Stimulated activated CD4-positive, alpha-beta T cell treated with anti-CD3 and anti-CD28 coated beads, Interleukin-2, amount 100 ng/mL, for 48 hours (primary cell): Measurements from ENCODE around the gene TDO2.
"Not testable (repeated sequence)": the region's sequence is repeated elsewhere in the genome, so short reads cannot be mapped to it uniquely, and the experiment has no call there.

Source experiments
- DNase-seq, 2 donors: peaks; one replicate each; pipeline ENCODE4 v3.0.0-alpha.2; 2020

TDO2 gene

DNA sequence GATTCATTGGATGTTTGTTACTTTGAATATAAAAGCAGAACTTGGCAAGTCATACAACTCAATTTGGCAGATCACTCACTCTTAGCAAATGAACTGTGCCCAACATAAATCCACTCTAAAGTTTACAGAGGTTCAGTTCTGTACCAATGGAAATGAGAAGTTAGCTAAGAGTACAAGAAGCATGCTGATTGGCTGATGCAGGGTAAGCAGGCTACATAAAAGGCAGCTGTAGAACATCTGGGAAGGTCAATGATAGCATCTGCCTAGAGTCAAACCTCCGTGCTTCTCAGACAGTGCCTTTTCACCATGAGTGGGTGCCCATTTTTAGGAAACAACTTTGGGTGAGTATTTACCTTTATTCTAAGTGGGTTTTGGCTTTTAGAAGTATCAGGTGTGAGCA lies at the start of gene TDO2:
TDO2 (plus strand) TSS at position 244 of the 400 bp plus-strand sequence; CDS start at position 307, 63 bp downstream.
- no peak for DNase-seq

- no peak for DNase-seq
These were observed 48.8 kb upstream of the TDO2 start for GRCh38 chr4:155854582-155855226.

GRCh38 chr4:155855897-155856296 lies 47.6 kb upstream of the TDO2 start:
- no peak for DNase-seq

- DNase-seq: no peak
These were observed 37.3 kb upstream of the TDO2 start, which contains the start of gene ASIC5 for GRCh38 chr4:155866177-155866576. ASIC5 (minus strand) TSS chr4:155866277; CDS start chr4:155866226, 51 bp downstream.

DNA sequence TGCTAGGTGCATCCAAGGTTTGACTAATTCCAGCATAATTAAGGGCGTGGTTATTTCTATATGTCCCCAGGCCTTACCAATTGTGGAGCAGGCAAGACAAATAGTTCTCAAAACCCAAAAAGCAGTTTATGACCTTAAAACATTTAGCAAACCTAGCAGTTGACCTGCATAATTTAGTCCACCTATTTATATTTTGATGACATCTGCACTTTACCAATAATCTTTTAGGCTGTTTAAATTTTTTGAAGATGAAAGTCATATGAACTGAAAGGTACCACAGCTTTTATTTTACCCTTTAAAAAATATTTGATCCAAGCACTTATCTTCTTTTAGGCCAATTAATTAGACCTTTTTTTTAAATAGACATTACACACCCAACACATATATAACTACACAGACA lies 27.6 kb upstream of the TDO2 start:
- no peak for DNase-seq

- no peak for DNase-seq
These were observed 25.5 kb upstream of the TDO2 start for GRCh38 chr4:155877971-155878370.

- no peak for DNase-seq
These were observed 24.9 kb upstream of the TDO2 start for GRCh38 chr4:155878611-155879010.

- DNase-seq: no peak
These were observed 23.7 kb upstream of the TDO2 start for GRCh38 chr4:155879767-155880166.

- no peak for DNase-seq
These were observed 21.9 kb upstream of the TDO2 start for GRCh38 chr4:155881555-155881954.

DNA sequence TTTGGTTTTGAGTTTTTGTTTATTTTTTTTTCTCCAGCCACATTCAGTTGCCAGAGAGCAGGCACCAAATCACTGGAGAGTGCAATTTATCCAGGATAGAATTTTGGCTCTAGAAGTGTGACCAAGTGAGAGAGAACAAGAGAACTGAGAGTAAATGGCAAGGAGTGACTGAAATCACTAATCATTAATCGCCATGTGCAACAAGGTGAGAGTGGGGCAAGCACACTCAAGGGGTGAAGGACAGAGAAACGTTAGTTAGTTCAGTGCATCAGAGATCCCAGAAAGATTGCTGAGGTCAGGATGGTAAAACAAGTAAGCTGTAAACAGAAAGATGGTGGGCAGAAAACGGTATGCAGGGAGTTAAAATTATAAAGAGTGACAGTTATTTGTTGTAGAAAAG lies 19.6 kb upstream of the TDO2 start:
- no peak for DNase-seq

- DNase-seq: no peak
These were observed 17.8 kb upstream of the TDO2 start for GRCh38 chr4:155885666-155886065.

DNA sequence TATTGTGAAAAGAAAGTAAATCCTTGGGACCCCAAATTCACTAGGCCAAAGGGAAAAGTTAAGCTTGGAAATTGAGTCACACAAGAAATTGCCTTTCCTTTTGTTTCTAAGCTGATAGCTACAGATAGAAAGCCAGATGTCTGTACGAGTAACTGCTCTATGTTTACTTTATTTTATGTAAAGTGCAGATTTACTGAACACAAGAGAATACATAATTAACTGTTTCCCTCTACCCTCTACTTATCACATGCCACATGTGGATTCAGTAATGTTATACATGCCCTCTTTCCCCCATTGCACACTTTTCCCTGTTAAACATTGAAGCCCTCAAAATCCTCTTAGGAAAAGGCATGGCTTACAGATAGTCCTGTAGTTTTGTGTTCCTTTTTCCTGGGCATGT lies 16.5 kb upstream of the TDO2 start:
- DNase-seq: no peak

- DNase-seq: no peak
These were observed 15.5 kb upstream of the TDO2 start for GRCh38 chr4:155887847-155888570.

DNA sequence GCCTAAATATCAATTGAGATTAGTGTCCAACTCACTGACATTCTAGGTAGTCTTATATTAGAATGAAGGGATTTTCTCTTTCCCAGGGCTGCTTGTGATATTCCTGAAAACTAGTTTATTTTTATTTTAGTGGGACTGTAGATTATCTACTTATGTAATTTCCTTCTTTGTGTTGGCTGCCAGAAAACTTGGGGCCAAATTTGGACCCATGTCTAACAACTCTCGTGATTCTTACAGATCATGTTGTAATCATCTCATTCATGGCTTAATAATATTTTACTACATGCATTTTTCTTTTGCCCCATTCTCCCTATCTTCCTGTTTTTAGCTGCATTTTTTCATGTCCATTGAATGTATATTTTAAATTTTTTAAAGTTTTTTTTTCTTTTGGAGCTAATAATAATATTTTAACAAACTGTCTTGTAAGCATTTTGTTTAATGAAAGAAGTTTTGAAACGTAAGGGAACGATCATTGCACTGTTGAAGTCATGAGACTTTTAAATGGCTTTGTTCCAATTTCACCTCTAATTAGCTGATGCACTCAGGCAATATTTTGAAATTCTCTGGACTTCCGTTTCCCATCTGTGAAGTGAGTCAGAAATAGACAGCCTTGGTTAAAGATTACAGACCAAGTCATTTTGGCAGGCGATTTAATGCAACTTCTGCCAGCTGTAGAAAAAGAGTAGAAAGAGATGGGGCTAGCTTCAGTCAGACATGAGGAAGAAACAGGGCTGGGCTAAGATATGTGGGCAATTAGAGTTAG lies 14.3 kb upstream of the TDO2 start:
- no peak for DNase-seq

- no peak for DNase-seq
These were observed 13.6 kb upstream of the TDO2 start for GRCh38 chr4:155889946-155890345.

- no peak for DNase-seq
These were observed 12.4 kb upstream of the TDO2 start for GRCh38 chr4:155891058-155891457.

- not testable (repeated sequence) for DNase-seq
These were observed 5.1 kb upstream of the TDO2 start for GRCh38 chr4:155898371-155898770.

- no peak for DNase-seq
These were observed 3.6 kb upstream of the TDO2 start for GRCh38 chr4:155899891-155900290.

GRCh38 chr4:155900381-155900780 lies 3.1 kb upstream of the TDO2 start:
- no peak for DNase-seq

- no peak for DNase-seq
These were observed 2.5 kb upstream of the TDO2 start for GRCh38 chr4:155901013-155901412.

- DNase-seq: no peak
These were observed 835 bp downstream of the TDO2 start for GRCh38 chr4:155904331-155904730.

DNA sequence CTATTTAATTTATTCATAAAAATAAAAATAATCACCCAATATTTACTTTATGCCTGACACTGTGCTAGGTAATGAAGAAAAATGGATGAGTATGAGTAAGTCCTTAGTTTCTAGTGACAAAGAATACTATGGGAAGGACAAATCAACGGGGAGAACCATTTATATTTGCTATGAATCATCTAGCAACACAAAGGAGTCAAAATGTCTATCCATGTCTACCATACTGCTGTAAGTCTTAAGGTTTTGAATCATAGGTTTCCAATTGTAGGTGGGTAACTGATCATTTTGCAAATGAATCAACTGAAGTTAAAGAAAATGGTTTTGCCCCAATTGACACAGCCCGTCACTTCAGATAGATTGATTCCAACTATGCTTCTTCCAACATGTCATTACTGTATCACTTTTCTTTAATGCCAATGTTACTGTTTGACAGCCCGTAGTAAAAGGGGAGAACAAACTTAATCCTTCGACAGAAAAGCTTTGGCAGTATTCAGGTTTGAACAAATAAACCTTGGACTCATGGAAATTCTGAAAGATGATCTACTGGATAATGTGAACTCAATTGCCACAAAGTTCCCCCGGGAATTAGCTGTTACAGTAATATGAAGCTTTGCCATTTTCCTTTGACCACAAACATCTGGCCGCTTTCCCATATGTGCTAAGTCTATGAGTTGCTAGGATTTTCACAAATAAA lies 3.2 kb downstream of the TDO2 start:
- no peak for DNase-seq

DNA sequence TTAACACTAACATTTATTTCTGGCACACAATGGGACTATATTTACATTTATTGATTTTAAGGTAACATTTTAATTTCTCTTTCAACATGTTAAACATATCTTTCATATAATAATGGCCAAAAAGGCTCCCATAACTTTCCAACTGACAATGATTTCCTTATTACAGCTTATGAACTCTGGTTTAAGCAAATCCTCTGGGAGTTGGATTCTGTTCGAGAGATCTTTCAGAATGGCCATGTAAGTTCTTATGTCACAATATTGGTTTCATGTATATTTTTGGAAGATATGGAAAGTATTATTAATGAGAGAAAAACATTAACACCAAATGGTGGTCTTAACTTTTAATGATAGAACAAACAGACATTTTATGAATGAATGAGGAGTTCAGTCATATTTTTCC lies 4.1 kb downstream of the TDO2 start:
- no peak for DNase-seq
